Effector CD8-positive, alpha-beta T cell (primary cell): ENCODE results near the gene APELA.
"Not testable (repeated sequence)": the region's sequence is repeated elsewhere in the genome, so short reads cannot be mapped to it uniquely, and the experiment has no call there.

Experiments used
- DNase-seq: peaks from one replicate; lab custom pipeline; 2025; lab: John Stamatoyannopoulos, UW
- total RNA-seq, 4 experiments: gene quantifications; one replicate each; lab custom pipeline; 2026; lab: John Stamatoyannopoulos, UW

Gene APELA, protein sequence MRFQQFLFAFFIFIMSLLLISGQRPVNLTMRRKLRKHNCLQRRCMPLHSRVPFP
- 0 reads per million in 4 experiments for total RNA-seq

DNA sequence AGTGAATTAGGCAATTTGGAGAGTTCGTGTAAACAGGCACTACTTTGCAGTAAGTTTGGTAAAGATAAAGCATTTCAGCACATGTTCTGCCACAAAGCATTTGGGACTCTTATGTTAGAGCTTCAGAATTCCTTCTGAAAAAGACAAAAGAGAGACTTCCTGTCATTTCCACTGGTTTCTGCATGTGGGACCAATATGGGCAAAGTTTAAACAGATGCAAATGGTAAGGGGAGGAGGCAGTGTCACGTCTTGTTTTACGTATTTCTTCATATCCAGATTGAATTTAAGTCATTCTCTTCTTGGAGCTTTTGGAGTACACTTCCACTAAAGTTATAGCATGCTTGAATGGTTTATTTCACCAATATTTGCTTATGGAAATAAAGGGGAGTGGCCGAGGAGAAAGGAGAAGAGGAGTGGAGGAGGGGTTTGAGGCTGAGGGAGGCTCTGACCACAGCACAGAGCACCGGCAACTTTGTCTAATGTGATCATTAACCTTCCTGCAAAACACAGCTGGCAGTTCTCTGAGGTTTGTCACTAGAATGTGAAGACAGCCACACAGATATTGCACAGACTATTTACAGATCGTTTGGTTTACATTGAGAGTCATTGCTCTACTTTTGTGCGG is at the start of gene APELA:
APELA (plus strand) TSS at position 479 of the 625 bp plus-strand sequence. CDS start 154 bp downstream, outside the sequence.
- DNase-seq: no peak

DNA sequence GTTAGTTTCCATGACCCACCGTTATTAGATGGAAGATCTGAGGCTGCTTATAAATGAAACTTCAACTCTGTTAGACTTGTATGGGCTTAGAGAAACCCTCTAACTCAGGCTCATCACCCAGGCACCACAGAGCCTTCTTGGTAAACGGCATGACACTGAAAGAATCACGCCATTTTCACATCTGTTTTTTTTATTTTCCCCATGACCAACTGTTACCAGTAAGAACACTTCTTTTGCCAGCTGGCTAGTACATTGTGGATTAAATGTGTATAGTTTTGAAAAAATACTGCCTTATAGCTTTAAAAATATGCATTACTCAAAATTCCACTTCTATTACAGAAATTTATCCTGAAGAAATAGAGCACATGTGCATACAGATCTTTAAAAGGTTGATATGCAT is 48.0 kb upstream of the APELA start:
- no peak for DNase-seq

- no peak for DNase-seq
These were observed 30.4 kb upstream of the APELA start for GRCh38 chr4:164846566-164846965.

- DNase-seq: no peak
These were observed 30.0 kb upstream of the APELA start for GRCh38 chr4:164847016-164847415.

DNA sequence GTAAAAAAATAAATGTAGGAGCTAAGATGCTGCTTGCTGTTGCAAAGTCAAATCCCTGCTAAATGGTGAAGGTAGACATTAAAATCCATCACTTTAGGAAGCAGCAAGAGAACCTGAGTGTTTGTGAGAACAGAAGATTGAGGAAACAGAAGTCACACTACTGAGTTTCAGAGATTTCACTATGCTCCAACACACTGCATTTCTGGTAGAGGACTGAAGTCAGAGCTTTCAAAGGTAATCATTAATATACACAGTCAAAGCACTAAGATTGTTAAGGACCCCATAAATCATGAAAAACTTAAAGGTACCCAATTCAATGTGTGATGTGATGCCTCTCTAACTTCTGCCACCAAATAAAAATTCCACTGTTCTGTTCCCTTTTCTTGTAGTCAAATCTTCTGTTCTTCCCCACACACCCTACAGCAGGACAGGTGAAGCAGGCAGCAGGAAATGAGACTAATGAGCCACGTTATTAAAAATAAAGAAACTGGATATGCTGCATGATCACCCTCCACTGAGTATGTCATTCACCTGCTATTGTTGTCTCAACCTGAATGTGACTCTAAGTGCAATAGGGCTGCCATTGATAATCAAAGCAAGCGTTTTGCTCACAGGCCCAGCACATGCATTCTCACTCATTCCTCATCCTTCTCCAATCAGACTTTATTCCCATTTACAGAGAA is 28.9 kb upstream of the APELA start:
- DNase-seq: no peak

DNA sequence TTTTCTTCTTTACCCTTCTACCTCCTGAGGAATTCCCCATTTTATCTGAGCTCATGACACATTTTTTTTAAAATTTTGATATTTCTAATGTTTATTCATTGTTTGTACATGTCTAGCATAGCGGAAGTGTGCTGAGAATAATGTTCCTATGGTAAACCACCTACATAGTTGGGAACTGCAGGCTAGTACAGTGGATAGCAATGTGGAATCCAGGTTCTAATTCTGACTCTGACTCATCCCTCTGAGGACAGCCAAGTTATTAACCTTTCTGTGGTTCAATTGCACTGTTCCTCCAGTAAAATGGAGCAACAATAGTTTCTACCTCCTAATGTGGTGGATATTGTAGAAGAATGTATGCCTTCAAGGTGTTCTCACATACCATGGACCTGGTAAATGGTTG is 20.6 kb upstream of the APELA start:
- DNase-seq: no peak

DNA sequence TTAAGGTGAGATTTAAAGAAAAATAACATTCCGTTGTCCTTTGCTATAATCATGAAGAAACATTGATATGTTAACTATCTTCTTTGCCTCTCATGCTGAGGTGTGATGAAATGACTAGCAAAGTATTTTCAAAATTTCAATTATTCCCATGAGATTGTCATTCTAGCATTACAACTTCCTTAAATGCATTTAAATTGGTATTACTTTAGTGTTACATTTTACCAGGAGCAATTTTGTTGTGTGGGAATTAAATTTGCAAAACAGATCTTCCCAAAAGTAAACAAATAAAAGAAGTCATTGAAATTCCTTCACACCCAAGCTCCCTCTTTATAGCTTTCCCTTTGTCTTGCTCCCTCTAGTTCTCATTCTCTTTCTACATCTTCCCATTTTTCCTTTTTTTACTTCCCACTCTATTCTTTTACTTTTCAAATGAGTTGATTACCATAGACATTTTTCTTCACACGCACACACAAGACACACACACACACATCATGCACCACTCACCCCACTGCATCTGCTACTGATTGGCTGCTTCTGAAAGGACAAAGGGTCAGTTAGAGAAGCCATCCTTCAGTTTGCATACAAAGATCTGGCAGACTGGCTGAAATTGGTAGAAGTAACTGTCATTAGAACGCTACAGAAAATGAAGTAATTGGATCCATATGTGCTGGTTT is 10.0 kb upstream of the APELA start:
- no peak for DNase-seq

- DNase-seq: no peak
These were observed 5.3 kb upstream of the APELA start for GRCh38 chr4:164871673-164872072.

DNA sequence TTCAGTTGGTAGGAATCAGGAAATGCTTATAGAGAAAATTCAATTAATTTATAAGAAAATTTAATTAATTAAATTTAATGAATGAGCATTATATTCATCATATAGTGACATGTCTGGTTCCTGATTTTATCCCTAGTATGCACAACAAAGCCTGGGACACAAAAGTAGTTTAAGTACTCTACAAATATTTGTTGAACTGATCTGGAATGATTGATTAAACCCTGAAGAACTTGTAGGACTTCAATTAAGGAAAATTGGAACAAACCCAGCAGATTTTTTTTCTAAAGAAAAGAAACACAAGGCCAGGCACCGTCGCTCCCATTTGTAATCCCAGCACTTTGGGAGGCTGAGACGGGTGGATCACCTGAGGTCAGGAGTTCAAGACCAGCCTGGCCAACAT is 4.5 kb upstream of the APELA start:
- DNase-seq: no peak

DNA sequence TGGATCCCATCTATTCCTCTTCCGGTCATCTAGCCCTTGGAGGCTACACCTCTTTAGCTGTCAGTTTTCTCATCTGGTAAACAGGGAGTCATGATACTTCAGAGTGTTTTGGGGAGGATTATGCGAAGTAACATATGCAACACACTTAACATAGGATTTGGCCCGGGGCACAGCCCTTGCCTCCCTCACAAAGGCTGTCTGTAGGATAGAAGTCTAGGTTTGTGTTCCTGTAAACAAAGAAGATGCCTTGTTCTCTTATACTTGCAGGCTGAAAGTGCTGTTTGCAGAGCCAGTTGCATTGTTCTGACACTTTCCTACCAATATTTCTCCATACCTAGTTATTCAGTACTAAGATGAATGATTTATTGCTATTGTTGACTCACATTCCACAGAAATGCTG is 2.2 kb upstream of the APELA start:
- DNase-seq: no peak

- no peak for DNase-seq
These were observed 3.7 kb downstream of the APELA start for GRCh38 chr4:164880489-164881262.

GRCh38 chr4:164888096-164888715 is 11.2 kb downstream of the APELA start:
- no peak for DNase-seq

GRCh38 chr4:164890691-164891090 is 13.7 kb downstream of the APELA start:
- DNase-seq: no peak

- DNase-seq: no peak
These were observed 15.0 kb downstream of the APELA start for GRCh38 chr4:164892018-164892417.

DNA sequence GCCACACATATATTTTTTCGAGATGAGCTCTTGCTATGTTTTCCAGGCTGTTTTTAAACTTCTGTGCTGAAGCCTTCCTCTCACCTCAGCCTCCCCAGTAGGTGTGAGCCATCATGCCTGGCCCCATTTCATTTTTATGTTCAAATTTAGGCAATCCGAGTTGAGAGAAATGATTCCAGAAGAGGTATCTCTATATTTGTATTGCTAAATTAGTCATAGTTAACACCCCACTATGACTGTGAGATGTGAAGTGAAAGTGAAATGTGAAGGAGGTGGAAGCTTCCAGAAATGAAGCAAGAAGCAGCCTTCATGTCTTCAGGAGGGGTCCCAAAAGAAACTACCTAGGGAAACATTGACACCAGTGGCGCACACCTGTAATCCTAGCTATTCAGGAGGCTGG is 17.7 kb downstream of the APELA start:
- no peak for DNase-seq

- no peak for DNase-seq
These were observed 25.6 kb downstream of the APELA start for GRCh38 chr4:164902608-164903007.

GRCh38 chr4:164904336-164904735 is 27.4 kb downstream of the APELA start:
- DNase-seq: no peak

DNA sequence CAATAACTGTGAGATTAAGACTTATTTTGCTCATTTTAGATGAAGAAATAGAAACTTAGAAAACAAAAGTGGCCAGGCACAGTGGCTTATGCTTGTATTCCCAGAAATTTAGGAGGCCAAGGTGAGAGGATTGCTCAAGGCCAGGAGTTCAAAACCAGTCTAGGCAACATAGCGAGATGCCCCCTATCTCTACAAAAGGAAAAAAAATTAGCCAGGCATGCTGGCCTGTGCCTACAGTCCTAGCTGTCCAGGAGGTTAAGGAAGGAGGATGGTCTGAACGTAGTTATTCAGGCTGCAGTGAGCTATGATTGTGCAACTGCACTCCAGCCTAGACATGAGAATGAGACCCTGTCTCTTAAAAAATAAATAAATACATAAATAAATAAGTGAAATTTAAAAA is 28.0 kb downstream of the APELA start:
- DNase-seq: no peak

DNA sequence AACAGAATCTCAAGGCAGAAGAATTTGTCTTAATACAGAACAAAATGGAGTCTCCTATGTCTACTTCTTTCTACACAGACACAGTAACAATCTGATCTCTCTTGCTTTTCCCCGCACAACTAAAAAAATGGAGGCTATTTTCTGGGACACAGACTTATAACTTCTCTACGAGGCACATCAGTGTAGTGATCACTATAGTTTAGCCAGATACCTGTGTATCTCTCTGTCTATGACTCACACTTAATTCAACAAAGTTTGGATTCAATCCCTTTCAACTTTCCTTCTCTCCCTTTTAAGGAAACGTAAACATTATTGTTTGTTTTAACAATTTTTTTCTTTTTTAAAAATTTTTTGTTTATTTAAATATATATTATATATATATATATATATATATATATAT is 29.4 kb downstream of the APELA start:
- DNase-seq: no peak

DNA sequence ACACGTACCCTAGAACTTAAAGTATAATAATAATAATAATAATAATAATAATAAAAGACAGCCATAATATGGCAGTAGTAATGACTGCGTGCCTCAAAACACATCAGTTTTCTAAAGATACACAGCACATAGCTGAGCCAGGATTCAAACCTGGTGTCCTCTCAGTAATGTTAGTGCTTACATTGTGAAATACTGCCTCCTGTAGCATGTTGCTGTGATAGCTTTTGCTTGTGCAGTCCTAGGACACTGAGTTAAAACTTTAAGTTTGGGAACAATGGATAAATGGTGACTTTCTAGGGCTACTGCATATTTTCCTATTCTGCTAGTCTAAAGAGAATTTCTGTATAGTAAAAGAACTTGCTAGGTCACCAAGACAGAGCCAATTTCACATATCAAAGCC is 36.5 kb downstream of the APELA start:
- not testable (repeated sequence) for DNase-seq

- no peak for DNase-seq
These were observed 42.0 kb downstream of the APELA start for GRCh38 chr4:164918956-164919355.
